ENCODE results near the gene MINDY4. TPM values are rescaled to one million over a fixed set of nuclear protein-coding genes. Genes with fewer than 3 reads are reported as not detected.

The MINDY4 gene
- total RNA-seq, 1 donor from 2014 or later = 3.8 TPM

GRCh38 chr7:30816645-30817370 lies 45.6 kb downstream of the MINDY4 start:
- H3K4me3 ChIP-seq = peak overlapping the region; percentile 14
- H3K9me3 ChIP-seq (replicated peaks) = no peaks in the 10 kb centered on the region
- TF ChIP-seq, protein P1, sequence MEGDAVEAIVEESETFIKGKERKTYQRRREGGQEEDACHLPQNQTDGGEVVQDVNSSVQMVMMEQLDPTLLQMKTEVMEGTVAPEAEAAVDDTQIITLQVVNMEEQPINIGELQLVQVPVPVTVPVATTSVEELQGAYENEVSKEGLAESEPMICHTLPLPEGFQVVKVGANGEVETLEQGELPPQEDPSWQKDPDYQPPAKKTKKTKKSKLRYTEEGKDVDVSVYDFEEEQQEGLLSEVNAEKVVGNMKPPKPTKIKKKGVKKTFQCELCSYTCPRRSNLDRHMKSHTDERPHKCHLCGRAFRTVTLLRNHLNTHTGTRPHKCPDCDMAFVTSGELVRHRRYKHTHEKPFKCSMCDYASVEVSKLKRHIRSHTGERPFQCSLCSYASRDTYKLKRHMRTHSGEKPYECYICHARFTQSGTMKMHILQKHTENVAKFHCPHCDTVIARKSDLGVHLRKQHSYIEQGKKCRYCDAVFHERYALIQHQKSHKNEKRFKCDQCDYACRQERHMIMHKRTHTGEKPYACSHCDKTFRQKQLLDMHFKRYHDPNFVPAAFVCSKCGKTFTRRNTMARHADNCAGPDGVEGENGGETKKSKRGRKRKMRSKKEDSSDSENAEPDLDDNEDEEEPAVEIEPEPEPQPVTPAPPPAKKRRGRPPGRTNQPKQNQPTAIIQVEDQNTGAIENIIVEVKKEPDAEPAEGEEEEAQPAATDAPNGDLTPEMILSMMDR (IDR thresholded peaks at IDR 0.05; ENCODE audit: borderline replicate concordance) = no peak
- intact Hi-C loops (cut with micrococcal nuclease) = loop anchor here (10.0 kb wide), 1 partner anchor 118 kb away; no protein-coding TSS in a partner anchor
- H3K27me3 ChIP-seq (ENCODE audit: low read depth) = no peaks in the 10 kb centered on the region
- peaks cover 63% of the 10 kb centered on the region for H3K4me1 ChIP-seq
- DNase-seq = no peak
- peak overlapping the region; percentile 88 for H3K27ac ChIP-seq (replicated peaks)
- no peaks in the 10 kb centered on the region for H3K36me3 ChIP-seq

GRCh38 chr7:30817371-30817767 lies 46.2 kb downstream of the MINDY4 start:
- Histone ChIP-seq H3K27ac (replicated peaks) (peak overlapping the region; percentile 88), H3K9me3 (replicated peaks) (no peaks in the 10 kb centered on the region), H3K4me3 (peak overlapping the region; percentile 14), H3K27me3 (ENCODE audit: low read depth) (no peaks in the 10 kb centered on the region), H3K4me1 (peaks cover 68% of the 10 kb centered on the region), H3K36me3 (no peaks in the 10 kb centered on the region)
- TF ChIP-seq, protein P1 (IDR thresholded peaks at IDR 0.05; ENCODE audit: borderline replicate concordance) = no peak
- no peak for DNase-seq
- intact Hi-C loops (cut with micrococcal nuclease) = loop anchor here (10.0 kb wide), 1 partner anchor 117 kb away; no protein-coding TSS in a partner anchor

- H3K4me3 ChIP-seq = no peak overlapping the region
- no peak overlapping the region for H3K27ac ChIP-seq (replicated peaks)
- no peak for DNase-seq
- peaks cover 18% of the 10 kb centered on the region for H3K4me1 ChIP-seq
- intact Hi-C loops (cut with micrococcal nuclease) = no loop called here
- no peaks in the 10 kb centered on the region for H3K27me3 ChIP-seq (ENCODE audit: low read depth)
- H3K9me3 ChIP-seq (replicated peaks) = no peaks in the 10 kb centered on the region
- H3K36me3 ChIP-seq = peaks cover 13% of the 10 kb centered on the region
- TF ChIP-seq, protein P1 (IDR thresholded peaks at IDR 0.05; ENCODE audit: borderline replicate concordance) = no peak
These were observed 53.9 kb downstream of the MINDY4 start for GRCh38 chr7:30824821-30825720.

DNA sequence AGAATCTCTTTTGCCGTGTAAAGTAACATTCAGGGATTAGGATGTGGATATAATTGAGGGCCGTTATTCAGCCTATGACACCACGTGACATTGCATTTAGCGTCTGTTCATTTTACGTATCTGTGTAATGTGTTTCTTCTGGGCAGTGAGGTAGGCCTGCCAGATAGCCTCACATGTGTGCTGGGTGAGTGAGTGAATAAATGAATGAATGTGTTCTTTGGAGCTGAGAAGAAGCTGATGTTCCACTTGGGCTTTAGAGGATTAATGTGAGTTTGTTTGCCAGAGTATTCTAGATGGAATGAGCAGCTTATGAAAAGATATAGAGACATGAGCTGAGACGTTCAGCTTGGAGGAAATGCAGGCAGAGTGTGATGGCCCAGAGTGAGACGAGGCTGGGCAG lies 55.0 kb downstream of the MINDY4 start:
- Histone ChIP-seq H3K9me3 (replicated peaks) (no peaks in the 10 kb centered on the region), H3K27ac (replicated peaks) (no peak overlapping the region), H3K4me1 (peaks cover 13% of the 10 kb centered on the region), H3K27me3 (ENCODE audit: low read depth) (no peaks in the 10 kb centered on the region), H3K4me3 (no peak overlapping the region), H3K36me3 (peaks cover 13% of the 10 kb centered on the region)
- no peak for DNase-seq
- TF ChIP-seq, protein P1 (IDR thresholded peaks at IDR 0.05; ENCODE audit: borderline replicate concordance) = no peak
- intact Hi-C loops (cut with micrococcal nuclease) = no loop called here

GRCh38 chr7:30828591-30828990 lies 57.4 kb downstream of the MINDY4 start:
- peaks cover 14% of the 10 kb centered on the region for H3K36me3 ChIP-seq
- H3K9me3 ChIP-seq (replicated peaks) = no peaks in the 10 kb centered on the region
- no peaks in the 10 kb centered on the region for H3K4me1 ChIP-seq
- H3K27ac ChIP-seq (replicated peaks) = no peak overlapping the region
- no peaks in the 10 kb centered on the region for H3K27me3 ChIP-seq (ENCODE audit: low read depth)
- no peak overlapping the region for H3K4me3 ChIP-seq
- TF ChIP-seq, protein P1 (IDR thresholded peaks at IDR 0.05; ENCODE audit: borderline replicate concordance) = no peak
- intact Hi-C loops (cut with micrococcal nuclease) = no loop called here
- no peak for DNase-seq
